Measurements from ENCODE around the gene GNA15.
"Not testable (repeated sequence)": the region's sequence is repeated elsewhere in the genome, so short reads cannot be mapped to it uniquely, and the experiment has no call there.

Gene GNA15

GRCh38 chr19:3202346-3202745, 66.5 kb downstream of the GNA15 start:
- DNase-seq (ENCODE audit: low read depth in 2 of 2): no peak
- H3K4me3 ChIP-seq (replicated peaks in 1 of 2; ENCODE audit: low read depth in 2 of 2, low read length in 2 of 2): no peak overlapping the region
- TF ChIP-seq, protein P1, sequence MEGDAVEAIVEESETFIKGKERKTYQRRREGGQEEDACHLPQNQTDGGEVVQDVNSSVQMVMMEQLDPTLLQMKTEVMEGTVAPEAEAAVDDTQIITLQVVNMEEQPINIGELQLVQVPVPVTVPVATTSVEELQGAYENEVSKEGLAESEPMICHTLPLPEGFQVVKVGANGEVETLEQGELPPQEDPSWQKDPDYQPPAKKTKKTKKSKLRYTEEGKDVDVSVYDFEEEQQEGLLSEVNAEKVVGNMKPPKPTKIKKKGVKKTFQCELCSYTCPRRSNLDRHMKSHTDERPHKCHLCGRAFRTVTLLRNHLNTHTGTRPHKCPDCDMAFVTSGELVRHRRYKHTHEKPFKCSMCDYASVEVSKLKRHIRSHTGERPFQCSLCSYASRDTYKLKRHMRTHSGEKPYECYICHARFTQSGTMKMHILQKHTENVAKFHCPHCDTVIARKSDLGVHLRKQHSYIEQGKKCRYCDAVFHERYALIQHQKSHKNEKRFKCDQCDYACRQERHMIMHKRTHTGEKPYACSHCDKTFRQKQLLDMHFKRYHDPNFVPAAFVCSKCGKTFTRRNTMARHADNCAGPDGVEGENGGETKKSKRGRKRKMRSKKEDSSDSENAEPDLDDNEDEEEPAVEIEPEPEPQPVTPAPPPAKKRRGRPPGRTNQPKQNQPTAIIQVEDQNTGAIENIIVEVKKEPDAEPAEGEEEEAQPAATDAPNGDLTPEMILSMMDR (IDR thresholded peaks at IDR 0.05; ENCODE audit: low read depth, low read length): no peak

- not testable (repeated sequence) for DNase-seq (ENCODE audit: low read depth in 2 of 2); H3K4me3 ChIP-seq (replicated peaks in 1 of 2; ENCODE audit: low read depth in 2 of 2, low read length in 2 of 2)
These were observed 67.1 kb downstream of the GNA15 start for GRCh38 chr19:3202895-3203294.

DNA sequence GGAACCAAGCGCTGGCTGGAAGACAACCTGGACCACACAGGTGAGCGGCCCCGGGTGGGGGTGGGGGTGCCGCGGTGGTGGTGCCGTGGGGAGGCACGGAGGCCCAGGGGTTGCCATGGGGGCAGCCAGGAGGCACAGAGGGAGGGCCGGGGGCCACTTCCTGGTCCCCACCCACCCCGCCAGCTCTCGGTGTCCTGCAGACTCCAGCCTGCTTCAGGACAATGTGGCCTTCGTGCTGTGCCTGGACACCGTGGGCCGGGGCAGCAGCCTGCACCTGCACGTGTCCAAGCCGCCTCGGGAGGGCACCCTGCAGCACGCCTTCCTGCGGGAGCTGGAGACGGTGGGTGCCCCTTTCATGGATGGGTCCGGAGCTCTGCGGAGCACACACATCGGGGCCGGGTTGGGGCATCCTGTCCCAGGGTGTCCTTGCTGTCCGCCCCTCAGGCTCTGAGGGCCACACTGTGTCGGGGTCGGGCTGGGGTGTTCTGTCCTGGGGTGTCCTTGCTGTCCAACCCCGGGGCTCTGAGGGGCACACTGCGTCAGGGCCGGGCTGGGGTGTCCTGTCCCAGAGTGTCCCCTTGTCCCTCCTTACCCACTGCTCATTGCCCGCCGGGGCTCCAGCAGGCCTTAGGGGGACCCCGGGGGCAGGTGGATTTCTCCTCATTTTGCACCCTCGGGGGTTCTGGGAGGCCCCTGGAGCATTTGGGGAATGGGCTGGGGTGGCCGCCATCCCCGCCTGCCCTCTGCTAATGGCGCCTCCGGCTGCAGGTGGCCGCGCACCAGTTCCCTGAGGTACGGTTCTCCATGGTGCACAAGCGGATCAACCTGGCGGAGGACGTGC, 68.2 kb downstream of the GNA15 start:
- no peak overlapping the region for H3K4me3 ChIP-seq (replicated peaks in 1 of 2; ENCODE audit: low read depth in 2 of 2, low read length in 2 of 2)
- DNase-seq (ENCODE audit: low read depth in 2 of 2): no peak
- TF ChIP-seq, protein P1 (IDR thresholded peaks at IDR 0.05; ENCODE audit: low read depth, low read length): no peak

DNA sequence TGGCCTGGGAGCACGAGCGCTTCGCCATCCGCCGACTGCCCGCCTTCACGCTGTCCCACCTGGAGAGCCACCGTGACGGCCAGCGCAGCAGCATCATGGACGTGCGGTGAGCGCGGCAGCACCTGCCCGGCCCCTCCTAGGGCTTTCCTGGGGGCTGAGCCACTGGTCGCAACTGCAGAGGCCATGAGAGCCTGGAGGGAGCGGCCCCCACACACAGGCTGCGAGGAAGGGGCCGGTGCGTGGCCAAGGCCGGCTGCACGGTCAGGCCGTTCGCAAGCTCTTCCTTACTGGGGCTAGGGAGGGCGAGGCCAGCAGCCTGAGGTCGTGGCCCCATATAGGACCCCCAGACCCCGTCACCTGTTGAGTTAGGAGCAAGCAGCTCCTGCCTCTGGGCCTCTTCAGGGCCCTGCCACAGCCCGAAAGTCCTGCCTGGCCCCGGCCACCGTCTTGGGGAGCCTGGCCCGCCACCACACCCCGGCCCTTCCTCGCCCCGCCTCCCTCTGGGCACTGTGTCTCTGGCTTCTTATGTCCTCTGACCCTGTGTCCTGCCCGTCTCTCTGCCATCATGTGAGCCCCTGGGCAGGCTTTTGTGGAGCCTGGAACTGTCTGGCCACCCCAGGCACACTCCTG, 68.9 kb downstream of the GNA15 start:
- DNase-seq (ENCODE audit: low read depth in 2 of 2): no peak
- H3K4me3 ChIP-seq (replicated peaks in 1 of 2; ENCODE audit: low read depth in 2 of 2, low read length in 2 of 2): no peak overlapping the region
- TF ChIP-seq, protein P1 (IDR thresholded peaks at IDR 0.05; ENCODE audit: low read depth, low read length): no peak

DNA sequence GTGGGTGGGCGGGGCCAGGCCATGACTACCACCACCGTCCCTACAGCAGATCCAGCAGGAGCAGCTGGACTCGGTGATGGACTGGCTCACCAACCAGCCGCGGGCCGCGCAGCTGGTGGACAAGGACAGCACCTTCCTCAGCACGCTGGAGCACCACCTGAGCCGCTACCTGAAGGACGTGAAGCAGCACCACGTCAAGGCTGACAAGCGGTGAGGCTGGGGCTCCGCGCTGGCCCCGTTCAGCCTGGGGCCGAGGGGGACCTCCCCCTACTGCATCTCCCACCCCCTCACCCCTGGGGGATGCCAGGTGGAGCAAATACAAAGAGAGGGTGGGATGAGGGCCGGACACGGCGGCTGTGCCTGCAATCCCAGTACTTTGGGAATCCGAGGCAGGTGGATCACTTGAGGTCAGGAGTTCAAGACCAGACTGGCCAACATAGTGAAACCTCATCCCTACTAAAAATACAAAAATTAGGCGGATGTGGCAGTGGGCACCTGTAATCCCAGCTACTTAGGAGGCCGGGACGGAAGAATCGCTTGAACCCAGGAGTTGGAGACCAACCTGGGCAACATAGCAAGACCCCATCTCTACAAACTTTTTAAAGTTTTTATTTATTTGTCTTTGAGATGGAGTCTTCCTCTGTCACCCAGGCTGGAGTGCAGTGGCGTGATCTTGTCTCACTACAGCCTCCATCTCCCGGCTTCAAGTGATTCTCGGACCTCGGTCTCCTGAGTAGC, 70.6 kb downstream of the GNA15 start:
- no peak for DNase-seq (ENCODE audit: low read depth in 2 of 2)
- TF ChIP-seq, protein P1 (IDR thresholded peaks at IDR 0.05; ENCODE audit: low read depth, low read length): no peak

DNA sequence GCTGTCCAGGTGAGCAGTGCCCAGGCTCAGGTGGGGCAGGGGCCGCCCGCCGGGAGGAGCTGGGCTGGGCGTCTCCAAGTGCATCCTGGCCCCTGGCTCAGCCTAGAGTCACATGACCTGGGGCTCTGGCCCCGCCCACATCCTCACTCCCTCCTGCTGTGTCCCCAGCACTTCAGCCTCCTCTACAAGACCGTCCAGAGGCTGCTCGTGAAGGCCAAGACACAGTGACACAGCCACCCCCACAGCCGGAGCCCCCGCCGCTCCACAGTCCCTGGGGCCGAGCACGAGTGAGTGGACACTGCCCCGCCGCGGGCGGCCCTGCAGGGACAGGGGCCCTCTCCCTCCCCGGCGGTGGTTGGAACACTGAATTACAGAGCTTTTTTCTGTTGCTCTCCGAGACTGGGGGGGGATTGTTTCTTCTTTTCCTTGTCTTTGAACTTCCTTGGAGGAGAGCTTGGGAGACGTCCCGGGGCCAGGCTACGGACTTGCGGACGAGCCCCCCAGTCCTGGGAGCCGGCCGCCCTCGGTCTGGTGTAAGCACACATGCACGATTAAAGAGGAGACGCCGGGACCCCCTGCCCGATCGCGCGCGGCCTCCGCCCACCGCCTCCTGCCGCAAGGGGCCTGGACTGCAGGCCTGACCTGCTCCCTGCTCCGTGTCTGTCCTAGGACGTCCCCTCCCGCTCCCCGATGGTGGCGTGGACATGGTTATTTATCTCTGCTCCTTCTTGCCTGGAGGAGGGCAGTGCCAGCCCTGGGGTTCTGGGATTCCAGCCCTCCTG, 71.8 kb downstream of the GNA15 start:
- no peak overlapping the region for H3K4me3 ChIP-seq (replicated peaks in 1 of 2; ENCODE audit: low read depth in 2 of 2, low read length in 2 of 2)
- DNase-seq (ENCODE audit: low read depth in 2 of 2): no peak
- TF ChIP-seq, protein P1 (IDR thresholded peaks at IDR 0.05; ENCODE audit: low read depth, low read length): no peak

More for the DNA sequence above, 70.6 kb downstream of the GNA15 start:
- H3K4me3 ChIP-seq (replicated peaks in 1 of 2; ENCODE audit: low read depth in 2 of 2, low read length in 2 of 2): no peak overlapping the region

All from cardiac fibroblast (primary cell).